Transverse colon (tissue), 4 donors: ENCODE results near the gene NCOR1. TPM values are rescaled to one million over a fixed set of nuclear protein-coding genes. Genes with fewer than 3 reads are reported as not detected.
"Not testable (repeated sequence)": the region's sequence is repeated elsewhere in the genome, so short reads cannot be mapped to it uniquely, and the experiment has no call there.

Experiments
- DNase-seq: peaks from one replicate; pipeline ENCODE4 v3.0.0-alpha.2; 2019
- H3K27ac ChIP-seq, 4 donors: fragments of 200-600 bp; sonication (generic); 2 replicates each; pipeline ENCODE4 v1.5.1; 2016 to 2018; ENCODE audit warnings: inconsistent platforms in 4 of 4
- H3K27me3 ChIP-seq: fragments of 200-600 bp; sonication (generic); 2 replicates; pipeline ENCODE4 v1.5.1; 2017; ENCODE audit warnings: inconsistent platforms
- H3K36me3 ChIP-seq, 4 donors: fragments of 200-600 bp; sonication (generic); 2 replicates each; pipeline ENCODE4 v1.5.1; 2017 to 2019; ENCODE audit warnings: inconsistent platforms in 4 of 4
- H3K4me1 ChIP-seq, 4 donors: fragments of 200-600 bp; sonication (generic); 2 replicates each; pipeline ENCODE4 v1.5.1; 2017 to 2020; ENCODE audit warnings: inconsistent platforms in 4 of 4
- H3K4me3 ChIP-seq, 4 donors: fragments of 200-600 bp; sonication (generic); 1 replicate in 1 of 4; 2 replicates in 3 of 4; pipeline versions ENCODE4 v1.5.1 to v1.6.1; 2017 to 2019; ENCODE audit warnings: inconsistent platforms in 4 of 4
- H3K9me3 ChIP-seq, 2 donors: fragments of 200-600 bp; sonication (generic); 2 replicates each; pipeline ENCODE4 v1.5.1; 2017 to 2019; ENCODE audit warnings: inconsistent platforms in 2 of 2
- EP300 ChIP-seq: sonication (generic); formaldehyde crosslinking; IDR thresholded peaks from one replicate; pipeline ENCODE4 v1.6.1; 2017; ENCODE audit warnings: antibody characterized with exemption, low read depth
- POLR2A ChIP-seq: fragments of 450-650 bp; IDR thresholded peaks from one replicate; pipeline ENCODE4 v1.6.1; 2016; ENCODE audit warnings: antibody characterized with exemption, mild to moderate bottlenecking, moderate library complexity
- POLR2AphosphoS5 ChIP-seq, 3 donors: sonication (generic); formaldehyde crosslinking; IDR thresholded peaks; one replicate each; pipeline ENCODE4 v1.6.1; 2016; ENCODE audit warnings: antibody characterized with exemption in 3 of 3
- WGBS, 2 donors: methylation state at CpG; one replicate each; pipeline ENCODE4 v1.1.5; 2018; ENCODE audit warnings: low coverage in 1 of 2; 5-methylcytosine and 5-hydroxymethylcytosine counted together
- in situ Hi-C, 4 donors: fragments of 200-750 bp; cut with MboI; loops; one replicate each; pipeline versions ENCODE4 v1.15.0 to v1.15.1; 2017; ENCODE audit warnings: low sequenced_read_pairs in 3 of 4, low pct_ligation_motif_present in 1 of 4, low pct_unique_long_range_greater_than_20kb in 1 of 4
- intact Hi-C: fragments of 100-400 bp; cut with DNase I; formaldehyde crosslinking; loops from one replicate; pipeline ENCODE4 v1.15.1; 2023; ENCODE audit warnings: low total_unique reads
- total RNA-seq, 4 donors: library from RNA; depleted of rRNA; stranded (reverse); fragments of >200 nt; gene quantifications; one replicate each; pipeline ENCODE4 v1.1.0, GENCODE V29; 2016
- TF ChIP-seq, protein P1 (sequence below), 5 experiments: fragments of 200-600 bp in 3 of 5; fragments of 450-650 bp in 2 of 5; sonication (generic) in 3 of 5; IDR thresholded peaks; 1 replicate in 2 of 5; 2 replicates in 3 of 5; pipeline ENCODE4 v1.5.1; 2016 to 2017; ENCODE audit warnings: antibody characterized with exemption in 5 of 5, inconsistent platforms in 3 of 5, mild to moderate bottlenecking in 2 of 5, moderate library complexity in 1 of 5

Gene NCOR1
- total RNA-seq, 4 donors from 2014 or later = 267 to 519 (median 376) TPM

DNA sequence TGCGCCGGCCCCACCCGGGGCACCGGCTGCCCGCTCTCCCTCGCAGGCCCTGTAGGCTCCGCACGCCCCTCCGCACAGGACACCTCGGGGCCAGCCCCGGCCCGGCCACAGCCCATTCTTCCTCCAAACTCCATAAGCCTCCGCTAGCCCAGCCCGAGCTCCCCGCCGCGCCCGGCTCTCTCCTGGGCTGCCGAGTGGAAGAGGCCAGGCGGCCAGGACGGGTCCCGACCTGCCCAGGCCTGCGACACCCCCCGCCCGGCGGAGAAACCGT is 397 bp downstream of the NCOR1 start:
- H3K4me3 ChIP-seq = peak overlapping the region; percentile 74 to 99 (median 82)
- H3K9me3 ChIP-seq = no peaks in the 10 kb centered on the region
- DNase-seq = peak; percentile 54
- intact Hi-C loops = no loop called here
- H3K27ac ChIP-seq = peak overlapping the region; percentile 97 to 99 (median 98)
- in situ Hi-C loops = no loop called here
- 1% methylated on average over 27 of the region's 27 CpGs; no CpG with 5 or more reads in 1 of the 2 donors for WGBS, 2 donors
- H3K36me3 ChIP-seq = no peaks in the 10 kb centered on the region
- no peaks in the 10 kb centered on the region for H3K27me3 ChIP-seq
- TF ChIP-seq POLR2A (no peak), POLR2AphosphoS5 (IDR thresholded peaks at IDR 0.05) (no peak), EP300 (no peak)
- TF ChIP-seq, protein P1, sequence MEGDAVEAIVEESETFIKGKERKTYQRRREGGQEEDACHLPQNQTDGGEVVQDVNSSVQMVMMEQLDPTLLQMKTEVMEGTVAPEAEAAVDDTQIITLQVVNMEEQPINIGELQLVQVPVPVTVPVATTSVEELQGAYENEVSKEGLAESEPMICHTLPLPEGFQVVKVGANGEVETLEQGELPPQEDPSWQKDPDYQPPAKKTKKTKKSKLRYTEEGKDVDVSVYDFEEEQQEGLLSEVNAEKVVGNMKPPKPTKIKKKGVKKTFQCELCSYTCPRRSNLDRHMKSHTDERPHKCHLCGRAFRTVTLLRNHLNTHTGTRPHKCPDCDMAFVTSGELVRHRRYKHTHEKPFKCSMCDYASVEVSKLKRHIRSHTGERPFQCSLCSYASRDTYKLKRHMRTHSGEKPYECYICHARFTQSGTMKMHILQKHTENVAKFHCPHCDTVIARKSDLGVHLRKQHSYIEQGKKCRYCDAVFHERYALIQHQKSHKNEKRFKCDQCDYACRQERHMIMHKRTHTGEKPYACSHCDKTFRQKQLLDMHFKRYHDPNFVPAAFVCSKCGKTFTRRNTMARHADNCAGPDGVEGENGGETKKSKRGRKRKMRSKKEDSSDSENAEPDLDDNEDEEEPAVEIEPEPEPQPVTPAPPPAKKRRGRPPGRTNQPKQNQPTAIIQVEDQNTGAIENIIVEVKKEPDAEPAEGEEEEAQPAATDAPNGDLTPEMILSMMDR (IDR thresholded peaks at IDR 0.05) = no peak
- H3K4me1 ChIP-seq = peaks cover 11 to 62% (median 40%) of the 10 kb centered on the region in 4 donors

DNA sequence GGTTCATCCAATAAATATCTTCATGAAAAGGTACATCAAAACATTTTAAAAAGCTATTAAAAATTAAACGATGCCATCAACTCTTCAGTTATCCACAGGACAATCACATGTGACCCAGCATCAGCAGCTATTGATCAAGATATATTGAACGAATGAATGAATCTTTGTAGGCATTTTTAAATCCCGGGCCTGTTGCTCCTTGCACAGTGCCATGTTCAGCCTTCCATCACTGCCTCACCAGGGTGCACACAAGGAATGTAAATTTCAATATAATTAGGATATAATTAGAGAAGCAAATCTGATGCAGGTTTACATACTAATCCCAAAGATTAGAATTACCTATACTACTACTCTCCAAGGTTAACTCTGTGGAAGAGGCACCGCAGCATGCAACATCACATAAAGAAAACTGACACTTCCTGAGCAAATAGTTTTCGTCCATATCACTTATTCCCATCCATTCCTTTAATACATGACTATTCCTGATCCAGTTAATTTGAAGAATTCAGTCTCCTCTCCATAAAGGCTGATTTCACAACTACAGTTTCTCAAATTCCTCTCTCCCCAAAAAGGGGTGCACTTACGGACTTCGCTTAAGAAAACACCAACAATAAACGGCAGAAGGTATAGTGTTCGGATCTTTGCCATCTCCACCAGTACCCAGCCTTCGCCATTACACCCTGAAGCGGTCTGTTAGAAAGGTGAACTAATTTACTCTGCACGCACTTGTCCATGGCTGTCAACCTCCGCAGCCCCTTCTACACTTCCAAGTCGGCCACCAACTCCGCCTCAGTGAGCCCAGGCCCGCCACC is 938 bp downstream of the NCOR1 start:
- Histone ChIP-seq H3K4me1 (peaks cover 11 to 67% (median 40%) of the 10 kb centered on the region in 4 donors), H3K27me3 (no peaks in the 10 kb centered on the region), H3K36me3 (no peaks in the 10 kb centered on the region), H3K4me3 (peak overlapping the region; percentile 74 to 99 (median 82)), H3K27ac (peak overlapping the region; percentile 97 to 99 (median 98)), H3K9me3 (no peaks in the 10 kb centered on the region)
- 4 to 8% methylated on average over 8 to 16 of the region's 16 CpGs for WGBS, 2 donors
- intact Hi-C loops (no loop called here), in situ Hi-C loops (no loop called here)
- TF ChIP-seq EP300 = no peak
- no peak for TF ChIP-seq POLR2A
- TF ChIP-seq, protein P1 (IDR thresholded peaks at IDR 0.05) = no peak
- TF ChIP-seq POLR2AphosphoS5 (IDR thresholded peaks at IDR 0.05) = no peak
- DNase-seq = no peak

DNA sequence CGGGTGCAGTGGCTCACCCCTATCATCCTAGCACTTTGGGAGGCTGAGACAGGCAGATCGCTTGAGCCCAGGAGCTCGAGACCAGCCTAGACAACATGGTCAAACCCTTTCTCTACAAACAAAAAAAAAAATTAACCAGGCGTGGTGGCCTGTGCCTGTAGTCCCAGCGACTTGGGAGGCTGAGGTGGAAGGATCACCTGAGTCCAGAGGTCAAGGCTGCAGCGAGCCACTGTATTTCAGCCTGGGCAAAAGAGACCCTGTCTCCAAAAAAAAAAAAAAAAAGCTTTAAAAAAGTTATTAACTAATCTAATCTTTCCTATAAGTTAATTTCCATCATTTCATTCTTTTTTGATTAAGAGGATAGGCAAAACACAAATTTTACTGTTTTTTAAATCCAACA is 2.5 kb downstream of the NCOR1 start:
- no peak for DNase-seq
- no peak for TF ChIP-seq POLR2AphosphoS5 (IDR thresholded peaks at IDR 0.05)
- TF ChIP-seq EP300 = no peak
- no peak for TF ChIP-seq POLR2A
- TF ChIP-seq, protein P1 (IDR thresholded peaks at IDR 0.05) = no peak
- Histone ChIP-seq H3K27ac (peak overlapping the region in 1 of 4 donors; percentile 52), H3K9me3 (no peaks in the 10 kb centered on the region), H3K4me3 (peak overlapping the region in 1 of 4 donors; percentile 9), H3K36me3 (no peaks in the 10 kb centered on the region), H3K27me3 (no peaks in the 10 kb centered on the region), H3K4me1 (peaks cover 8 to 60% (median 36%) of the 10 kb centered on the region in 4 donors)
- 55 to 57% methylated on average over 6 of the region's 6 CpGs for WGBS, 2 donors
- in situ Hi-C loops = no loop called here
- intact Hi-C loops = no loop called here

DNA sequence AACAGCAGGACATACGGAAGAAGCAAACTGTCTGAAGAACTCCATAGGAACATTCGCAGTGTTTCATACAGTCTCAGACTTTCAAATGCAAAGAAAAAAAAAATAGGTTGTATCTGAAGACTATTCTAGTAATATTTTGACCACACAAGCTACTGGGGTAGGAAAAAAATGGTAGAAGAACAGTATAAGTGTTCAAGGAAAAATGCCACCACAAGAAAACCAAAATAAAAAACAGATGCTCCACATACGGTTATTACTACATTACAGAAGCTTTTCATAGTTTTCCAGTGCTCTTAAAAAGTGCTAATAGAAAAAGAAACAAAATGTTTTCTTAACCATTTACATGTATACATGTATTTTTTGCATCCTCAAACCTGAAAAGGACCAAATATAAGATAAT is 3.7 kb downstream of the NCOR1 start:
- Histone ChIP-seq H3K27ac (no peak overlapping the region), H3K4me1 (peaks cover 4 to 63% (median 31%) of the 10 kb centered on the region in 4 donors), H3K9me3 (no peaks in the 10 kb centered on the region), H3K27me3 (no peaks in the 10 kb centered on the region), H3K36me3 (no peaks in the 10 kb centered on the region), H3K4me3 (no peak overlapping the region)
- no peak for DNase-seq
- intact Hi-C loops (no loop called here), in situ Hi-C loops (no loop called here)
- TF ChIP-seq POLR2AphosphoS5 (IDR thresholded peaks at IDR 0.05) (no peak), POLR2A (no peak), EP300 (no peak)
- TF ChIP-seq, protein P1 (IDR thresholded peaks at IDR 0.05) = no peak
- WGBS, 2 donors = 74 to 77% methylated on average over 3 of the region's 3 CpGs

DNA sequence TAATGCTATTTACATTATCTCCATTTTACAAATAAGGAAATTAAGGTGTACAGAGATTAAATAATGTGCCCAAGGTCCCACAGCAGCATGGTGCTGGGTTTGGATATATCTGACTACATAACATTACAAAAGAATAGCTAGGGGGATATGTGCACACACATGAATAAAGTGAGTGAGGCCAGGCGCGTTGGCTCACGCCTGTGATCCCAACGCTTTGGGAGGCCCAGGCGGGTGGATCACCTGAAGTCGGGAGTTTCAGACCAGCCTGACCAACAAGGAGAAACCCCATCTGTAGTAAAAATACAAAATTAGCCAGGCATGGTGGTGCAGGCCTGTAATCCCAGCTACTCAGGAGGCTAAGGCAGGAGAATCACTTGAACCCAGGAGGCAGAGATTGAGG is 10.6 kb downstream of the NCOR1 start:
- H3K4me3 ChIP-seq, in situ Hi-C loops, H3K27me3 ChIP-seq, DNase-seq, H3K9me3 ChIP-seq, H3K36me3 ChIP-seq, intact Hi-C loops: not testable (repeated sequence)
- WGBS, 2 donors = 94% methylated on average over 6 of the region's 6 CpGs; no CpG with 5 or more reads in 1 of the 2 donors
- Histone ChIP-seq H3K4me1 (peaks cover 15 to 78% (median 54%) of the 10 kb centered on the region in 4 donors), H3K27ac (peak overlapping the region in 3 of 4 donors; percentile 4 to 14 (median 9))

DNA sequence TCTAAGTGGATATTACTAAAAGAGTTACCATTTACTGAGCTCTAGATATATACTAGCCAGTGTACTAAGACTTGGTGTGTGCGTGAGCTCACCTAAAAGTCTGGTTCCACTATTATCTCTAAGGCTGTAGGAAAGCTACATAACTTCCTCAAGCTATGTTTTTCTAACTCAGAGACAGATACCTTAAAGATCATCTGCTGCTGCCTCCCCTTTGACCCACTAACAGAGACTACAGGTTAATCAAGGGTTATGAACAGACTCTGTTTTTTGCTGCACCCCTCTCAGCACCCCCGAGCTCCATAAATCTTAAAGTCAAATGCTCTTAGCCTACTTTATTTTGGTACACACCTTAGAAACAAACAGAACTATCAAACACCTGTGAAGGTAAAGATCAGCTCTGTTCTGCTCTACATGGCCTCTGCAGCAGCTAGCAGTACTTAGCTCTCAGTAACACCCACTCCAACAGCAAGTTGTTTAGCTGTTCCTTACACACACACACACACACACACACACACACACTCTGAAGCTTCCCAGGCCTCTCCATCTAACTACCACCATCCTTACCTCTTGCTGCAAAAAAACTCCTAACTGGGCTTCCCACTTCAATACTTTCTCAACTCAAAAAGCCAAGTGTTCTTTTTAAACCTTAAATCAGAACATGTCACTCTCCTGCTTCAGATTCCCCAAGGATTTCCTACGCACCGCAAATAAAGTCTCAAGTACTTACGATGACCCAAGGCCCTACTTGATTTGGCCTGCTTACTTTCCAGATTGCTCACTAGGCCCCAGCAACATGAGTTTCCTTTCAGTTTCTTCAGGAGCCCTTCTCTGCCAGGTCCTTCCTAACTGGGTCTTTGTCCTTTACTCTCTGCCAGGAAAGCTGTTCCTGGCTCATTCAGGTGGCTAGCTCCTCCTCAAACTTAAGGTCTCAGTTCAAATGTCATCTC is 12.5 kb downstream of the NCOR1 start:
- WGBS, 2 donors = 27 to 40% methylated on average over 1 to 5 of the region's 5 CpGs
- peak; percentile 27 for DNase-seq
- H3K36me3 ChIP-seq, H3K9me3 ChIP-seq, H3K4me3 ChIP-seq, in situ Hi-C loops, intact Hi-C loops, H3K27me3 ChIP-seq: not testable (repeated sequence)
- Histone ChIP-seq H3K4me1 (peaks cover 18 to 86% (median 63%) of the 10 kb centered on the region in 4 donors), H3K27ac (peak overlapping the region; percentile 71 to 82 (median 79))
